ENCODE data around the gene ZSCAN2.
"Not testable (repeated sequence)": the region's sequence is repeated elsewhere in the genome, so short reads cannot be mapped to it uniquely, and the experiment has no call there.

DNA sequence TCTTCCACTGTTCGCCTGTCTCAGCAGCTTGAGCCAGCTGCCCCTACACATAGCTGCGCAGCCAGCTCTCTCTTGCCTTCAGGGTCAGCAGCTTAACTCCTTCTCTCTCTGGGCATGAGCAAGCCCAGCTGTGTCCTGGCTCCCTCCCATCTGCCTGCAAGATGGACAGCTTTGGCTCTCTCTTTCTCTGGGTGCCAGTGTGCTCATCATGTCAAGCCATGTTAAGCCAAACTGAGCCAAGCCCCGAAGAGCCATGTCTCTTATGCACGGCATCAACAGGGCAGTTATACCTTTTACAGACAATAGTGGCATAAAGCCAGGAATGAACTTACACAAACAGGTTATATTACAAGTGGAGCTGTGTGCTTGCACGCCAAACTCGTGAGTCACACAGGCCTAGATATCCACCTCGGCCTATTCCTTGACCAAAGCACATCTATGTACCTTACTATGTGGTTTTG, 21.5 kb upstream of the ZSCAN2 start:
- TF ChIP-seq, protein P1, sequence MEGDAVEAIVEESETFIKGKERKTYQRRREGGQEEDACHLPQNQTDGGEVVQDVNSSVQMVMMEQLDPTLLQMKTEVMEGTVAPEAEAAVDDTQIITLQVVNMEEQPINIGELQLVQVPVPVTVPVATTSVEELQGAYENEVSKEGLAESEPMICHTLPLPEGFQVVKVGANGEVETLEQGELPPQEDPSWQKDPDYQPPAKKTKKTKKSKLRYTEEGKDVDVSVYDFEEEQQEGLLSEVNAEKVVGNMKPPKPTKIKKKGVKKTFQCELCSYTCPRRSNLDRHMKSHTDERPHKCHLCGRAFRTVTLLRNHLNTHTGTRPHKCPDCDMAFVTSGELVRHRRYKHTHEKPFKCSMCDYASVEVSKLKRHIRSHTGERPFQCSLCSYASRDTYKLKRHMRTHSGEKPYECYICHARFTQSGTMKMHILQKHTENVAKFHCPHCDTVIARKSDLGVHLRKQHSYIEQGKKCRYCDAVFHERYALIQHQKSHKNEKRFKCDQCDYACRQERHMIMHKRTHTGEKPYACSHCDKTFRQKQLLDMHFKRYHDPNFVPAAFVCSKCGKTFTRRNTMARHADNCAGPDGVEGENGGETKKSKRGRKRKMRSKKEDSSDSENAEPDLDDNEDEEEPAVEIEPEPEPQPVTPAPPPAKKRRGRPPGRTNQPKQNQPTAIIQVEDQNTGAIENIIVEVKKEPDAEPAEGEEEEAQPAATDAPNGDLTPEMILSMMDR (IDR thresholded peaks at IDR 0.05): not testable (repeated sequence)
- not testable (repeated sequence) for TF ChIP-seq POLR2A (IDR thresholded peaks at IDR 0.05)
